Inflammatory macrophage treated with lipopolysaccharide for 4 hours (primary cell): ENCODE data around the gene DEPDC5.

Experiments used
- DNase-seq: peaks from one replicate; pipeline ENCODE4 v3.0.0-alpha.2; 2020

DEPDC5 gene

GRCh38 chr22:31952472-31952871, 198.7 kb downstream of the DEPDC5 start:
- DNase-seq: no peak

DNA sequence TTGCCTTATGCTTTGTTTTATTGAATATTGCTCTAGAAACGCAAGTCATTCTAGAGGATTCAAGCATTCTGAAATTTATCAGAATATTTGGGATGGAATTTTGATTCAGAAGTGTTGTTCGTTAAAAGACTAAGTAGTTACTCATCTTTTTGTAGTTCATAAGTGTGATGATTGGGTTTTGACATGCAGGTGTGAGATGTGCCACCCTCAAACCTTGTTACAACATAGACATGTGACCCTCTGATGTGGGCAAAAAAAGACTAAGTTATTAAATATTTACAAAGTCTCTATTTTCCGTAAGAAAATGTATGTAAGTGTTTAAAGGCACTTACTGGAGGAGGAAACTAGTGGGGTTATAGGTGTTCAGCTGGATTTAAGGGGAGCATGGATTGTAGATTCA, 199.4 kb downstream of the DEPDC5 start:
- DNase-seq: no peak

DNA sequence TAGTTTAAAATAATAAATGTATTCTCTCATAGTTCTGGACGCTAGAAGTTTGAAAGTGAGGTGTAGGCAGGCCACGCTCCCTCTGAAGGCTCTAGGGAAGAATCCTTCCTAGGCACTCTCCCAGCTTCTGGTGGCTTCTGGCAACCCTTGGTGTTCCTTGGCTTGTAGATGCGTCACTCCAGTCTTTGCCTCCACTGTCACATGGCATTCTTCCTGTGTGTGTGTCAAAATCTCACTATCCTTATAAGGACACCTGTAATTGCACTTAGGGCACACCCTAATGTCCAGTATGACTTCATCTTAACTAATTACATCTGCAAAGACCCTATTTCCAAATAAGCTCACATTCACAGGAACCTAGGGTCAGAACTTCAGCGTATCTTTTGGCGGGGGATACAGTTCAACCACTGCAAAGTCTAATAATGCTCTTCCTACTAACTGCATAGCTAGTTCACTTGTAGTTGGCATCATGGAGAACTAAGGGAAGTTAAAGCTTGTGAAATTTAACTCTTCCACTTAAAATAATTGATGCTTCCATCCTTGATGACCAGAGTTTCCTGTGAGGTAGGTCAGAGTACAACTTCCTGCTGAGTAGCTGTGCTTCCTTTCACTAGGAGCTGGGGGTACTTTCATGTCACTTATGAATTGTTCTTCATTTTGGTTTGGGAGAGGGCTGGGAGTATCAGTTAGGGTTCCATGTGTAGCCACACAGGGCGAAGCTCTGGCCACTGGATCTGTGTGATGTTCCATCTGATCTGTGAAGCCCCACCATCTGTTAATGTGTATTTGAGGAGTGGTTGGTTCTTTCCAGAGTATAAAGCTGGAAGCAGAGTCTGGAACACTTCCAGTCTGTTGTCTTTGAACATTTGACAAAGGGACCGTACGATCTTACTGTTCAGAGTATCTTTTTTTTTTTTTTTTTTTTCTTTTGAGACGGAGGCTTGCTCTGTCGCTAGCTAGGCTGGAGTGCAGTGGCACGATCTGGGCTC, 201.0 kb downstream of the DEPDC5 start:
- no peak for DNase-seq

DNA sequence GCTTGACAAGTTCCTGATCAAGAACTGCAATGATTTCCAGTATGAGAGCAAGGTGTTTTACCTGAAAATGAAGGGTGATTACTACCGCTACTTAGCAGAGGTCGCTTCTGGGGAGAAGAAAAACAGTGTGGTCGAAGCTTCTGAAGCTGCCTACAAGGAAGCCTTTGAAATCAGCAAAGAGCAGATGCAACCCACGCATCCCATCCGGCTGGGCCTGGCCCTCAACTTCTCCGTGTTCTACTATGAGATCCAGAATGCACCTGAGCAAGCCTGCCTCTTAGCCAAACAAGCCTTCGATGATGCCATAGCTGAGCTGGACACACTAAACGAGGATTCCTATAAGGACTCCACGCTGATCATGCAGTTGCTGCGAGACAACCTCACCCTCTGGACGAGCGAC, 202.5 kb downstream of the DEPDC5 start:
- no peak for DNase-seq
